Activated CD4-positive, alpha-beta T cell treated with anti-CD3 and anti-CD28 coated beads, Interleukin-2, amount 50 U/mL, for 24 hours (primary cell): ENCODE data around the gene PGBD5.

Experiments
- DNase-seq, 2 donors: peaks; one replicate each; pipeline ENCODE4 v3.0.0-alpha.2; 2020; ENCODE audit warnings: low read depth in 1 of 2, low spot score in 1 of 2

Gene PGBD5

GRCh38 chr1:230326971-230327891 is 98.9 kb downstream of the PGBD5 start:
- DNase-seq = no peak

GRCh38 chr1:230323686-230324085 is 102.4 kb downstream of the PGBD5 start:
- no peak for DNase-seq

- no peak for DNase-seq
These were observed 103.1 kb downstream of the PGBD5 start for GRCh38 chr1:230322967-230323547.

- no peak for DNase-seq
These were observed 103.7 kb downstream of the PGBD5 start for GRCh38 chr1:230322421-230322756.

GRCh38 chr1:230321741-230322420 is 104.3 kb downstream of the PGBD5 start:
- DNase-seq = no peak

GRCh38 chr1:230321341-230321740 is 104.8 kb downstream of the PGBD5 start:
- DNase-seq = no peak

- DNase-seq = no peak
These were observed 105.3 kb downstream of the PGBD5 start for GRCh38 chr1:230320804-230321203.

GRCh38 chr1:230319014-230319747 is 107.0 kb downstream of the PGBD5 start:
- DNase-seq = no peak

- no peak for DNase-seq
These were observed 108.0 kb downstream of the PGBD5 start for GRCh38 chr1:230317823-230318819.

- no peak for DNase-seq
These were observed 109.0 kb downstream of the PGBD5 start for GRCh38 chr1:230316864-230317745.

GRCh38 chr1:230315099-230315498 is 111.0 kb downstream of the PGBD5 start:
- no peak for DNase-seq

GRCh38 chr1:230314142-230314470 is 112.0 kb downstream of the PGBD5 start:
- no peak for DNase-seq

- DNase-seq = no peak
These were observed 112.5 kb downstream of the PGBD5 start for GRCh38 chr1:230313453-230314141.

GRCh38 chr1:230312676-230313075 is 113.5 kb downstream of the PGBD5 start:
- DNase-seq = no peak

- peak; percentile 46 to 48 for DNase-seq
These were observed 115.6 kb downstream of the PGBD5 start for GRCh38 chr1:230310381-230311163.

GRCh38 chr1:230309646-230310177 is 116.4 kb downstream of the PGBD5 start:
- no peak for DNase-seq

- DNase-seq = no peak
These were observed 117.3 kb downstream of the PGBD5 start for GRCh38 chr1:230308821-230309220.

- DNase-seq = no peak
These were observed 118.1 kb downstream of the PGBD5 start for GRCh38 chr1:230308039-230308438.
